T-helper 22 cell (primary cell): Measurements from ENCODE around the gene EDNRA.

Source experiments
- DNase-seq: peaks from one replicate; pipeline ENCODE4 v3.0.0-alpha.2; 2020; ENCODE audit warnings: low read depth

EDNRA gene

GRCh38 chr4:147589586-147589985 lies 108.7 kb downstream of the EDNRA start:
- DNase-seq = no peak

DNA sequence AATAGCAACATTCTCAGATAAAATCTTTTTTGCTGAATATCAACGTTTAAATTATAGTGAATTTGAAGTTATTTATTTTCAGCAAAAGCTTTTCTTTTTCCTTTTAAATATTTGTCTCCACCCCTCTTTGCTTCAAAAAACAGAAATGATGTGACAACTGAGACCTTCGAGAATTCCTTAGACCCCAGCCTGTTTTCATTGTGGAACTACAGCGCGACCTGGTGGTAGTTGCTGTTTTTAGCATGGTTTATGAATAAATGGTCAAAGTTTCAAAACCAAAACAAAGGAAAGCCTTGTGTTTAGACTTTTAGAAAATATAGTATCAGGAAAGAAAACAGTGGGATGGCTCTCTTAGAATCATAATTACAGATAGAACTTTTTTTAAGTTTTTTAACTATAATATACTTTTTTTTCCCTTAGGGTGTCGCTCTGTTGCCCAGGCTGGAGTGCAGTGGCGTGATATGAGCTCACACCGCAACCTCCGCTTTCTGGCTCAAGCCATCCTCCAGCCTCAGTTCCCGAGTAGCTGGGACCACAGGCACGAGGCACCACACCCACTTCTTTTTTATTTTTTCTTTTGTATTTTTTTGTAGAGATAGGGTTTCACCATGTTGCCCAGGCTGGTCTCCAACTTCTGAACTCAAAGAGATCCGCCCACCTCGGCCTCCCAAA lies 109.5 kb downstream of the EDNRA start:
- no peak for DNase-seq

- DNase-seq = no peak
Observed at GRCh38 chr4:147591106-147591505, 110.2 kb downstream of the EDNRA start.

GRCh38 chr4:147594107-147594506 lies 113.2 kb downstream of the EDNRA start:
- no peak for DNase-seq
